ENCODE measurements around the gene PRKAR1B.
"Not testable (repeated sequence)": the region's sequence is repeated elsewhere in the genome, so short reads cannot be mapped to it uniquely, and the experiment has no call there.

PRKAR1B gene

GRCh38 chr7:562789-563628, 164.1 kb downstream of the PRKAR1B start:
- H3K4me3 ChIP-seq (ENCODE audit: low read depth, low read length): no peak overlapping the region

- H3K4me3 ChIP-seq (ENCODE audit: low read depth, low read length): no peak overlapping the region
These were observed 164.8 kb downstream of the PRKAR1B start for GRCh38 chr7:562374-562675.

- no peak overlapping the region for H3K4me3 ChIP-seq (ENCODE audit: low read depth, low read length)
These were observed 165.3 kb downstream of the PRKAR1B start for GRCh38 chr7:561631-562373.

GRCh38 chr7:560966-561630, 166.0 kb downstream of the PRKAR1B start:
- no peak overlapping the region for H3K4me3 ChIP-seq (ENCODE audit: low read depth, low read length)

- no peak overlapping the region for H3K4me3 ChIP-seq (ENCODE audit: low read depth, low read length)
These were observed 167.7 kb downstream of the PRKAR1B start for GRCh38 chr7:559396-559705.

GRCh38 chr7:557558-557881, 169.6 kb downstream of the PRKAR1B start:
- H3K4me3 ChIP-seq (ENCODE audit: low read depth, low read length): no peak overlapping the region

- no peak overlapping the region for H3K4me3 ChIP-seq (ENCODE audit: low read depth, low read length)
These were observed 170.1 kb downstream of the PRKAR1B start for GRCh38 chr7:556837-557557.

GRCh38 chr7:556291-556826, 170.7 kb downstream of the PRKAR1B start:
- no peak overlapping the region for H3K4me3 ChIP-seq (ENCODE audit: low read depth, low read length)

GRCh38 chr7:555551-556160, 171.4 kb downstream of the PRKAR1B start:
- H3K4me3 ChIP-seq (ENCODE audit: low read depth, low read length): no peak overlapping the region

- no peak overlapping the region for H3K4me3 ChIP-seq (ENCODE audit: low read depth, low read length)
These were observed 173.4 kb downstream of the PRKAR1B start for GRCh38 chr7:553636-554111.

- H3K4me3 ChIP-seq (ENCODE audit: low read depth, low read length): no peak overlapping the region
These were observed 174.0 kb downstream of the PRKAR1B start for GRCh38 chr7:552868-553635.

GRCh38 chr7:552151-552867, 174.8 kb downstream of the PRKAR1B start:
- H3K4me3 ChIP-seq (ENCODE audit: low read depth, low read length): not testable (repeated sequence)

- not testable (repeated sequence) for H3K4me3 ChIP-seq (ENCODE audit: low read depth, low read length)
These were observed 175.5 kb downstream of the PRKAR1B start for GRCh38 chr7:551615-551970.

- no peak overlapping the region for H3K4me3 ChIP-seq (ENCODE audit: low read depth, low read length)
These were observed 176.0 kb downstream of the PRKAR1B start for GRCh38 chr7:550881-551614.

- H3K4me3 ChIP-seq (ENCODE audit: low read depth, low read length): no peak overlapping the region
These were observed 177.0 kb downstream of the PRKAR1B start for GRCh38 chr7:549891-550625.

GRCh38 chr7:549066-549890, 177.8 kb downstream of the PRKAR1B start:
- no peak overlapping the region for H3K4me3 ChIP-seq (ENCODE audit: low read depth, low read length)

GRCh38 chr7:548401-548800, 178.7 kb downstream of the PRKAR1B start:
- H3K4me3 ChIP-seq (ENCODE audit: low read depth, low read length): no peak overlapping the region

Measured in iPS-11a (cell line).